ENCODE data around the gene MBD3L2B.
"Not testable (repeated sequence)": the region's sequence is repeated elsewhere in the genome, so short reads cannot be mapped to it uniquely, and the experiment has no call there.

DNA sequence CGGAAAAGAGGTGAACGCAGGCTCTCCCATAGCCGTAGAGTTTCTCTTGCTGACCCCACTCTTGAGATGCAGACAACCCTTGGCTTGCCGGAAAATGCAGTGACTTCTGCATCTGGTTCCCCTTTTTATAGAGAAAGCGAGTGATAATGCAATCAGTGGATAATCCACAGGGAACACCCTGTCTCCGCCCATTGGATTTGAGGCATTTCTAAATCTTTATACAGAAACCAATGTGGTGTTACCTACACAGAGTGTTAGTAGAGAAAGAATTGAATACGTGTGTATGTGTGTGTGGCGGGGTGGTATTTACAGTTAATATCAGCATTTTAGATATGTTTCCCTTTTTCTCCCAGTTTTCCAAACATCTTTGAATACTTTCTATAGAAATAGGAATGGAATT, 37.3 kb upstream of the MBD3L2B start, which contains the start of gene MBD3L3:
- TF ChIP-seq POLR2A (IDR thresholded peaks at IDR 0.05): not testable (repeated sequence)
- TF ChIP-seq, protein P1, sequence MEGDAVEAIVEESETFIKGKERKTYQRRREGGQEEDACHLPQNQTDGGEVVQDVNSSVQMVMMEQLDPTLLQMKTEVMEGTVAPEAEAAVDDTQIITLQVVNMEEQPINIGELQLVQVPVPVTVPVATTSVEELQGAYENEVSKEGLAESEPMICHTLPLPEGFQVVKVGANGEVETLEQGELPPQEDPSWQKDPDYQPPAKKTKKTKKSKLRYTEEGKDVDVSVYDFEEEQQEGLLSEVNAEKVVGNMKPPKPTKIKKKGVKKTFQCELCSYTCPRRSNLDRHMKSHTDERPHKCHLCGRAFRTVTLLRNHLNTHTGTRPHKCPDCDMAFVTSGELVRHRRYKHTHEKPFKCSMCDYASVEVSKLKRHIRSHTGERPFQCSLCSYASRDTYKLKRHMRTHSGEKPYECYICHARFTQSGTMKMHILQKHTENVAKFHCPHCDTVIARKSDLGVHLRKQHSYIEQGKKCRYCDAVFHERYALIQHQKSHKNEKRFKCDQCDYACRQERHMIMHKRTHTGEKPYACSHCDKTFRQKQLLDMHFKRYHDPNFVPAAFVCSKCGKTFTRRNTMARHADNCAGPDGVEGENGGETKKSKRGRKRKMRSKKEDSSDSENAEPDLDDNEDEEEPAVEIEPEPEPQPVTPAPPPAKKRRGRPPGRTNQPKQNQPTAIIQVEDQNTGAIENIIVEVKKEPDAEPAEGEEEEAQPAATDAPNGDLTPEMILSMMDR (IDR thresholded peaks at IDR 0.05): not testable (repeated sequence)
